Suprapubic skin (tissue), 4 donors: Measurements from ENCODE around the gene PDE4D. TPM values are rescaled to one million over a fixed set of nuclear protein-coding genes. Genes with fewer than 3 reads are reported as not detected.
"Not testable (repeated sequence)": the region's sequence is repeated elsewhere in the genome, so short reads cannot be mapped to it uniquely, and the experiment has no call there.

Experiments
- DNase-seq, 2 donors: peaks; one replicate each; pipeline ENCODE4 v3.0.0-alpha.2; 2019; ENCODE audit warnings: low spot score in 2 of 2
- H3K27ac ChIP-seq: fragments of 200-600 bp; sonication (generic); one replicate; pipeline ENCODE4 v1.5.1; 2019
- H3K27me3 ChIP-seq: fragments of 200-600 bp; sonication (generic); one replicate; pipeline ENCODE4 v1.5.1; 2019
- H3K36me3 ChIP-seq: fragments of 200-600 bp; sonication (generic); one replicate; pipeline ENCODE4 v1.5.1; 2019
- H3K4me1 ChIP-seq: fragments of 200-600 bp; sonication (generic); one replicate; pipeline ENCODE4 v1.5.1; 2019
- H3K4me3 ChIP-seq: fragments of 200-600 bp; sonication (generic); one replicate; pipeline ENCODE4 v1.5.1; 2019; ENCODE audit warnings: mild to moderate bottlenecking
- H3K9me3 ChIP-seq: fragments of 200-600 bp; sonication (generic); one replicate; pipeline ENCODE4 v1.5.1; 2019
- EP300 ChIP-seq: sonication (generic); formaldehyde crosslinking; IDR thresholded peaks from one replicate; pipeline ENCODE4 v1.6.1; 2017; ENCODE audit warnings: antibody characterized with exemption
- POLR2A ChIP-seq, 2 donors: fragments of 450-650 bp; IDR thresholded peaks; one replicate each; pipeline ENCODE4 v1.6.1; 2017; ENCODE audit warnings: antibody characterized with exemption in 2 of 2, mild to moderate bottlenecking in 2 of 2, moderate library complexity in 2 of 2
- POLR2AphosphoS5 ChIP-seq, 3 donors: sonication (generic); formaldehyde crosslinking; IDR thresholded peaks; one replicate each; pipeline ENCODE4 v1.6.1; 2017; ENCODE audit warnings: antibody characterized with exemption in 3 of 3
- WGBS: methylation state at CpG from one replicate; pipeline ENCODE4 v1.1.5; 2018; 5-methylcytosine and 5-hydroxymethylcytosine counted together
- total RNA-seq, 4 donors: library from RNA; depleted of rRNA; stranded (reverse); fragments of >200 nt; gene quantifications; one replicate each; pipeline ENCODE4 v1.1.0, GENCODE V29; 2016
- TF ChIP-seq, protein P1 (sequence below), 2 donors: fragments of 200-600 bp in 1 of 2; fragments of 450-650 bp in 1 of 2; sonication (generic) in 1 of 2; IDR thresholded peaks; one replicate each; pipeline ENCODE4 v1.5.1; 2016 to 2019; ENCODE audit warnings: antibody characterized with exemption in 2 of 2, mild to moderate bottlenecking in 1 of 2, moderate library complexity in 1 of 2

Gene PDE4D
- total RNA-seq, 4 donors from 2014 or later: 26.8 to 57.2 (median 29.9) TPM

GRCh38 chr5:59319250-59319649, 574.3 kb downstream of the PDE4D start:
- H3K27me3 ChIP-seq: no peaks in the 10 kb centered on the region

DNA sequence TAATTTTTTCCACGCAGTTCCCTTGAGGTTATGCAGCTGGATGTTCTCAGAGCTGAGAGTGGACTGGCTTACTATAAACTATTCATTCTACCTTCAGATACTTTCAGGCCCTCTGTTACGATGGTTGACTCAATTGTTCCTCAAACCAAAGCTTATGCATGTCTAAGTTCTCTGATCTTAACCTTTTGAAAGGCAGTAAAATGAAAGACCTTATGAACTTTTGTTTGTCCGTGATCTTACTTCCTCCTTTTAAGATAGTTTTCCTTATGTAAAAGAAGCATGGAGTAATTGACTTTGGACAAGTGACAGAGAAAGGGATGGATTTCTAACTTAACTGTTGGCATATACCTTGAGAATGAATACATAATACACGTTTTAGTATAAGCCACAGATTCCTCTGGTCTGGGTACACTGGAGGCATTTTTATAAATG, 575.7 kb downstream of the PDE4D start:
- no peak overlapping the region for H3K4me3 ChIP-seq
- WGBS: 37% methylated on average over 4 of the region's 4 CpGs
- no peak for DNase-seq

More at GRCh38 chr5:59319250-59319649, 574.3 kb downstream of the PDE4D start:
- H3K4me3 ChIP-seq: no peak overlapping the region
- DNase-seq: no peak
- no peak overlapping the region for H3K27ac ChIP-seq
- no peaks in the 10 kb centered on the region for H3K36me3 ChIP-seq
- H3K4me1 ChIP-seq: peaks cover 15% of the 10 kb centered on the region
- H3K9me3 ChIP-seq: no peaks in the 10 kb centered on the region
- TF ChIP-seq POLR2A (IDR thresholded peaks at IDR 0.05) (no peak), POLR2AphosphoS5 (IDR thresholded peaks at IDR 0.05) (no peak), EP300 (no peak)
- TF ChIP-seq, protein P1, sequence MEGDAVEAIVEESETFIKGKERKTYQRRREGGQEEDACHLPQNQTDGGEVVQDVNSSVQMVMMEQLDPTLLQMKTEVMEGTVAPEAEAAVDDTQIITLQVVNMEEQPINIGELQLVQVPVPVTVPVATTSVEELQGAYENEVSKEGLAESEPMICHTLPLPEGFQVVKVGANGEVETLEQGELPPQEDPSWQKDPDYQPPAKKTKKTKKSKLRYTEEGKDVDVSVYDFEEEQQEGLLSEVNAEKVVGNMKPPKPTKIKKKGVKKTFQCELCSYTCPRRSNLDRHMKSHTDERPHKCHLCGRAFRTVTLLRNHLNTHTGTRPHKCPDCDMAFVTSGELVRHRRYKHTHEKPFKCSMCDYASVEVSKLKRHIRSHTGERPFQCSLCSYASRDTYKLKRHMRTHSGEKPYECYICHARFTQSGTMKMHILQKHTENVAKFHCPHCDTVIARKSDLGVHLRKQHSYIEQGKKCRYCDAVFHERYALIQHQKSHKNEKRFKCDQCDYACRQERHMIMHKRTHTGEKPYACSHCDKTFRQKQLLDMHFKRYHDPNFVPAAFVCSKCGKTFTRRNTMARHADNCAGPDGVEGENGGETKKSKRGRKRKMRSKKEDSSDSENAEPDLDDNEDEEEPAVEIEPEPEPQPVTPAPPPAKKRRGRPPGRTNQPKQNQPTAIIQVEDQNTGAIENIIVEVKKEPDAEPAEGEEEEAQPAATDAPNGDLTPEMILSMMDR (IDR thresholded peaks at IDR 0.05): no peak

DNA sequence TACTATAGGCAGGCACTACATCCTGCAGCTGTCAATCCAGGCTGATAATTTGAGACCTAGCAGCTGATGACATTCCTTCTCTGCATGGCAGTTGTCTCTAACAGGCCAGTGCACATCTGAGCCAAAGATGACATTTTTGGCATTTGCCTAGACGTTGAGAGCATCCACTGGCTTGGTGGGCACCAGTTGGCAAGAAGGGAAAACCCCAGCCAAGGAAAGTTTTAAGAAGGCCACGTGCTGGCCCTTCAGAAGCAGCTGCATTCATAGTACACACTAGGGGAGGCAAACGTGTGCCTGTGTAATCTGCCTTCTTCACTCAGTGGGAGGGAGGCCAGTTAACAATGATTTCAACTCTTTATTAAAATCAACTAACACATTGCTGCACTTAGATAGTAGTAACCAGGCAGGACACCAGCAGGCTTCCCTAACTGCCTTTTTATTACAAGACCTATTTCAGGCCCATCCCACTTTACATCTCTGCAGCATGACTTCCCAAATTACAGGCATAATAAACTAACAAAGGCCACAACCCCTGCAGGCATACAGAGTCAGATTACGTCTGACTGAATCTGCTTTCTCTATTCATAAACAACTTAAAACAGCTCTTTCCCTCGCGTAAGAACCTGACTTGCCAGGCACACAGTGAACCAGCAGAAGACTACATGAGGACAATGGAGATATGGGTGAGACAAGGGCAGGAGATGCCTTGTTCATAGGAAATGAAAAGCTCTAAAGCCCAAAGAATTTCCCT, 576.3 kb downstream of the PDE4D start:
- WGBS: 29% methylated on average over 6 of the region's 6 CpGs
- Histone ChIP-seq H3K4me1 (peaks cover 15% of the 10 kb centered on the region), H3K9me3 (no peaks in the 10 kb centered on the region), H3K27ac (peak overlapping the region; percentile 53), H3K4me3 (no peak overlapping the region), H3K36me3 (no peaks in the 10 kb centered on the region), H3K27me3 (no peaks in the 10 kb centered on the region)
- TF ChIP-seq, protein P1 (IDR thresholded peaks at IDR 0.05): no peak
- TF ChIP-seq EP300 (no peak), POLR2AphosphoS5 (IDR thresholded peaks at IDR 0.05) (no peak), POLR2A (IDR thresholded peaks at IDR 0.05) (no peak)
- no peak for DNase-seq

More for the DNA sequence above, 575.7 kb downstream of the PDE4D start:
- Histone ChIP-seq H3K9me3 (no peaks in the 10 kb centered on the region), H3K36me3 (no peaks in the 10 kb centered on the region), H3K27ac (peak overlapping the region; percentile 53), H3K4me1 (peaks cover 15% of the 10 kb centered on the region), H3K27me3 (no peaks in the 10 kb centered on the region)
- TF ChIP-seq POLR2AphosphoS5 (IDR thresholded peaks at IDR 0.05) (no peak), EP300 (no peak), POLR2A (IDR thresholded peaks at IDR 0.05) (no peak)
- TF ChIP-seq, protein P1 (IDR thresholded peaks at IDR 0.05): no peak

DNA sequence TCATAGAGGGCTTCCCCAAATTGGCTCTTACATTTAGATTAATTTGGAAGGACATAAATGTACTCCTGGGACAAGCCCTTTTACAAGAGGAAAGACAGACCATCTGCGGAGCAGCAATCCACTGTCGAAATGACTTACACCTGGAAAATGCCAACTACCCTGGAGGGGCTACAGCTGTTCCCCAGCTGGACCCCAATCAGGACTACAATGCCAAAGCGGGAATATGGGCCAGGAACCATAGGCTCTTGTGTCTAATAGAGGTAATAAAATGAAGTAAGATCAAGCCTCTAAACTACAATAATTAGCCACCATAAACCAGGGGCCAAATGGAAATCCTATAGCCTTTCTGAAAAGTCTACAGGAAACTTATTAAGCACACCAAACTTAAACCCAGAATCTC, 581.3 kb downstream of the PDE4D start:
- DNase-seq: no peak
- Histone ChIP-seq H3K4me1 (peaks cover 5% of the 10 kb centered on the region), H3K4me3 (no peak overlapping the region), H3K27ac (no peak overlapping the region), H3K9me3 (no peaks in the 10 kb centered on the region), H3K27me3 (no peaks in the 10 kb centered on the region), H3K36me3 (no peaks in the 10 kb centered on the region)
- 83% methylated on average over 3 of the region's 3 CpGs for WGBS
- TF ChIP-seq EP300: no peak
- TF ChIP-seq, protein P1 (IDR thresholded peaks at IDR 0.05): no peak
- no peak for TF ChIP-seq POLR2A (IDR thresholded peaks at IDR 0.05)
- TF ChIP-seq POLR2AphosphoS5 (IDR thresholded peaks at IDR 0.05): no peak

DNA sequence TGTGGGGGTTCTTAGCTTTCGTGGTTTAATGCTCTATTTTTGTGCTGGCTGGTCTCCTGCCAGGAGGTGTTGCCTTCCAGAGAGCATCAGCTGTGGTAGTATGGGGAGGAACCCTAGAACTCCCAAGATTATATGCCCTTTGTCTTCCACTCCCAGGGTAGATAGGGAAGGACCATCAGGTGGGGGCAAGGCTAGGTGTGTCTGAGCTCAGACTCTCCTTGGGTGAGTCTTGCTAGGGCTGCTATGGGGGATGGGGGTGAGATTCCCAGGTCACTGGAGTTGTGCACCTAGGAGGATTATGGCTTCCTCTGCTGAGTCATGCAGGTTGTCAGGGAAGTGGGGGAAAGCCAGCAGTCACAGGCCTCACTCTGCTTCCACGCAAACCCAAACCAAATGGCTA, 584.8 kb downstream of the PDE4D start:
- not testable (repeated sequence) for H3K9me3 ChIP-seq, H3K36me3 ChIP-seq, DNase-seq, H3K4me1 ChIP-seq, H3K27me3 ChIP-seq, H3K27ac ChIP-seq, H3K4me3 ChIP-seq
- 29% methylated on average over 1 of the region's 2 CpGs for WGBS

DNA sequence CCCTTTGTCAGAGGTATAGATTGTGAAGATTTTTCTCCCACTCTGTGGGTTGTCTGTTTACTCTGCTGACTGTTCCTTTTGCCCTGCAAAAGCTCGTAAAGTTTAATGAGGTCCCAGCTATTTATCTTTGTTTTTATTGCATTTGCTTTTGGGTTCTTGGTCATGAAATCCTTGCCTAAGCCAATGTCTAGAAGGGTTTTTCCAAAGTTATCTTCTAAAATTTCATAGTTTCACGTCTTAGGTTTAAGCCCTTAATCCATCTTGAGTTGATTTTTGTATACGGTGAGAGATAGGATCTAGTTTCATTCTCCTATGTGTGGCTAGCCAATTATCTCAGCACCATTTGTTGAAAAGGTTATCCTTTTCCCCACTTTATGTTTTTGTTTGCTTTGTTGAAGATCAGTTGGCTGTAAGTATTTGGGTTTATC, 590.2 kb downstream of the PDE4D start:
- DNase-seq, H3K9me3 ChIP-seq, H3K27me3 ChIP-seq, H3K27ac ChIP-seq, H3K4me3 ChIP-seq, H3K36me3 ChIP-seq, H3K4me1 ChIP-seq: not testable (repeated sequence)
- WGBS: 79% methylated on average over 3 of the region's 3 CpGs

- not testable (repeated sequence) for H3K9me3 ChIP-seq, H3K4me1 ChIP-seq, H3K36me3 ChIP-seq, H3K27ac ChIP-seq, H3K27me3 ChIP-seq, DNase-seq, H3K4me3 ChIP-seq
- 91% methylated on average over 1 of the region's 1 CpG for WGBS
Measured at GRCh38 chr5:59302509-59302908, 591.0 kb downstream of the PDE4D start.
